ENCODE results near the gene AQP10. TPM values are rescaled to one million over a fixed set of nuclear protein-coding genes. Genes with fewer than 3 reads are reported as not detected.

The AQP10 gene
- total RNA-seq, 1 experiment from 2014 or later: not detected

DNA sequence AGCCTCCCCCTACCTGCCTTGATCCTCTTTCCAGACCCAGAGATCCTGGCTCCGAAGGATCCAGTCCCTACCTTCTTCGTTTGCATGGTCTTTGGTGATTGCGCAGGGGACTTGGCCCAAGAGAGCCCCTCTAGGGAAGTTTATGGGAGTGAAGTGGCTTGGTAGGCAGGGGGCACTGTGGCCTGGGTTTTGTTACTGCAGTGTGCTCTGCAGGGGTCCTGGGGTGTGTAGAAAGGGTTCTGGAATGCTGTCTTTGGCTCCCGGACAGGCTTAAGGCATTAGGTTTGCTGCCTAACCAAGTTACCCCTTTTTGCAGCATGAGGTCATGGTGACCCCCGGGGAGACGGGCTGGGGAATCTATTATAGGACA is 8.2 kb downstream of the AQP10 start:
- Histone ChIP-seq H2AFZ (no peak overlapping the region), H3K4me2 (no peak overlapping the region)
- POLR2A ChIA-PET (ENCODE audit: unreplicated experiment): no interaction called here

GRCh38 chr1:154329551-154330131 is 8.7 kb downstream of the AQP10 start:
- ChIA-PET POLR2A (ENCODE audit: unreplicated experiment) (no interaction called here), CTCF (no interaction called here)
- no peak overlapping the region for H3K27ac ChIP-seq
- peaks cover 62% of the 10 kb centered on the region for H3K27me3 ChIP-seq (ENCODE audit: insufficient read depth, low read depth)
- H3K9me2 ChIP-seq (ENCODE audit: insufficient read depth): no peaks in the 10 kb centered on the region
- H3K9me3 ChIP-seq (ENCODE audit: insufficient read depth, low read depth): no peaks in the 10 kb centered on the region
- no TSS peak for BruUV-seq (replicated peaks)
- H3K4me1 ChIP-seq (replicated peaks; ENCODE audit: insufficient read depth): no peaks in the 10 kb centered on the region
- H4K20me1 ChIP-seq (ENCODE audit: insufficient read depth): no peaks in the 10 kb centered on the region
- no peaks in the 10 kb centered on the region for H3F3A ChIP-seq (ENCODE audit: insufficient read depth, low read depth)
- H3K36me3 ChIP-seq (ENCODE audit: low read depth): no peaks in the 10 kb centered on the region
- no peak for DNase-seq
- no peak overlapping the region for H3K4me2 ChIP-seq
- intact Hi-C loops (cut with micrococcal nuclease; ENCODE audit: unreplicated experiment): no loop called here
- H3K79me2 ChIP-seq (ENCODE audit: low read depth): no peaks in the 10 kb centered on the region
- no peak overlapping the region for H3K4me3 ChIP-seq
- TF ChIP-seq EZH2 (IDR thresholded peaks at IDR 0.05; ENCODE audit: low read depth): no peak
- TF ChIP-seq, protein P1, sequence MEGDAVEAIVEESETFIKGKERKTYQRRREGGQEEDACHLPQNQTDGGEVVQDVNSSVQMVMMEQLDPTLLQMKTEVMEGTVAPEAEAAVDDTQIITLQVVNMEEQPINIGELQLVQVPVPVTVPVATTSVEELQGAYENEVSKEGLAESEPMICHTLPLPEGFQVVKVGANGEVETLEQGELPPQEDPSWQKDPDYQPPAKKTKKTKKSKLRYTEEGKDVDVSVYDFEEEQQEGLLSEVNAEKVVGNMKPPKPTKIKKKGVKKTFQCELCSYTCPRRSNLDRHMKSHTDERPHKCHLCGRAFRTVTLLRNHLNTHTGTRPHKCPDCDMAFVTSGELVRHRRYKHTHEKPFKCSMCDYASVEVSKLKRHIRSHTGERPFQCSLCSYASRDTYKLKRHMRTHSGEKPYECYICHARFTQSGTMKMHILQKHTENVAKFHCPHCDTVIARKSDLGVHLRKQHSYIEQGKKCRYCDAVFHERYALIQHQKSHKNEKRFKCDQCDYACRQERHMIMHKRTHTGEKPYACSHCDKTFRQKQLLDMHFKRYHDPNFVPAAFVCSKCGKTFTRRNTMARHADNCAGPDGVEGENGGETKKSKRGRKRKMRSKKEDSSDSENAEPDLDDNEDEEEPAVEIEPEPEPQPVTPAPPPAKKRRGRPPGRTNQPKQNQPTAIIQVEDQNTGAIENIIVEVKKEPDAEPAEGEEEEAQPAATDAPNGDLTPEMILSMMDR (conservative IDR thresholded peaks at IDR 0.05): no peak
- no peak overlapping the region for H2AFZ ChIP-seq

More for the DNA sequence above, 8.2 kb downstream of the AQP10 start:
- Histone ChIP-seq H3K36me3 (ENCODE audit: low read depth) (no peaks in the 10 kb centered on the region), H3F3A (ENCODE audit: insufficient read depth, low read depth) (no peaks in the 10 kb centered on the region), H3K27me3 (ENCODE audit: insufficient read depth, low read depth) (peaks cover 57% of the 10 kb centered on the region), H3K79me2 (ENCODE audit: low read depth) (no peaks in the 10 kb centered on the region), H3K9me2 (ENCODE audit: insufficient read depth) (no peaks in the 10 kb centered on the region), H3K4me3 (no peak overlapping the region), H3K4me1 (replicated peaks; ENCODE audit: insufficient read depth) (no peaks in the 10 kb centered on the region), H3K9me3 (ENCODE audit: insufficient read depth, low read depth) (no peaks in the 10 kb centered on the region), H4K20me1 (ENCODE audit: insufficient read depth) (no peaks in the 10 kb centered on the region), H3K27ac (no peak overlapping the region)
- CTCF ChIA-PET: no interaction called here
- TF ChIP-seq, protein P1 (conservative IDR thresholded peaks at IDR 0.05): no peak
- TF ChIP-seq EZH2 (IDR thresholded peaks at IDR 0.05; ENCODE audit: low read depth): no peak
- intact Hi-C loops (cut with micrococcal nuclease; ENCODE audit: unreplicated experiment): no loop called here
- BruUV-seq (replicated peaks): no TSS peak
- no peak for DNase-seq

- Histone ChIP-seq H2AFZ (no peak overlapping the region), H4K20me1 (ENCODE audit: insufficient read depth) (no peaks in the 10 kb centered on the region), H3F3A (ENCODE audit: insufficient read depth, low read depth) (no peaks in the 10 kb centered on the region), H3K27me3 (ENCODE audit: insufficient read depth, low read depth) (peaks cover 66% of the 10 kb centered on the region), H3K9me2 (ENCODE audit: insufficient read depth) (no peaks in the 10 kb centered on the region), H3K4me1 (replicated peaks; ENCODE audit: insufficient read depth) (no peaks in the 10 kb centered on the region), H3K36me3 (ENCODE audit: low read depth) (no peaks in the 10 kb centered on the region), H3K4me3 (no peak overlapping the region), H3K4me2 (no peak overlapping the region), H3K9me3 (ENCODE audit: insufficient read depth, low read depth) (no peaks in the 10 kb centered on the region), H3K27ac (no peak overlapping the region), H3K79me2 (ENCODE audit: low read depth) (no peaks in the 10 kb centered on the region)
- no peak for DNase-seq
- intact Hi-C loops (cut with micrococcal nuclease; ENCODE audit: unreplicated experiment): no loop called here
- BruUV-seq (replicated peaks): no TSS peak
- POLR2A ChIA-PET (ENCODE audit: unreplicated experiment): no interaction called here
- CTCF ChIA-PET: no interaction called here
- no peak for TF ChIP-seq EZH2 (IDR thresholded peaks at IDR 0.05; ENCODE audit: low read depth)
- TF ChIP-seq, protein P1 (conservative IDR thresholded peaks at IDR 0.05): no peak
These were observed 9.8 kb downstream of the AQP10 start for GRCh38 chr1:154330669-154331068.

Measured in PC-9 (cell line).